ENCODE results near the gene POLR3GL. TPM values are rescaled to one million over a fixed set of nuclear protein-coding genes. Genes with fewer than 3 reads are reported as not detected.

Gene POLR3GL
- total and polyA plus RNA-seq, 2 experiments from 2014 or later = 3.1 to 9.5 TPM

- TF ChIP-seq JUNB (IDR thresholded peaks at IDR 0.05; ENCODE audit: unreplicated experiment) (no peak), EZH2 (IDR thresholded peaks at IDR 0.05; ENCODE audit: low read depth, unreplicated experiment) (no peak), ZNF462 (CRISPR knock-in tag; IDR thresholded peaks at IDR 0.05) (no peak), CTCF (conservative IDR thresholded peaks at IDR 0.05; ENCODE audit: low read depth in 2 of 2) (no peak), CREB1 (CRISPR knock-in tag; IDR thresholded peaks at IDR 0.05; ENCODE audit: low read depth) (no peak), NANOG (IDR thresholded peaks at IDR 0.05; ENCODE audit: borderline replicate concordance) (no peak), EZH2phosphoT487 (IDR thresholded peaks at IDR 0.05; ENCODE audit: unreplicated experiment) (no peak), POLR2AphosphoS5 (IDR thresholded peaks at IDR 0.05; ENCODE audit: low read depth) (no peak), ETS1 (IDR thresholded peaks at IDR 0.05) (no peak), ZNF114 (CRISPR knock-in tag; IDR thresholded peaks at IDR 0.05) (no peak), REST (IDR thresholded peaks at IDR 0.05; ENCODE audit: unreplicated experiment) (no peak), ZNF331 (CRISPR knock-in tag; IDR thresholded peaks at IDR 0.05; ENCODE audit: low read depth) (no peak)
- Mint-ChIP-seq H3K4me1 (no peaks in the 10 kb centered on the region; the same call in 2 of the 3 replicates), H3K27me3 (ENCODE audit: insufficient read depth, low read depth, poor library complexity) (peaks cover 5% of the 10 kb centered on the region), H3K36me3 (ENCODE audit: low read depth) (peaks cover under 1% of the 10 kb centered on the region; the same call in 1 of the 3 replicates), H3K27ac (no peak overlapping the region), H3K4me3 (no peak overlapping the region), H3K9me3 (peaks cover under 1% of the 10 kb centered on the region; the same call in 1 of the 3 replicates)
- Histone ChIP-seq H3K4me1 (ENCODE audit: insufficient read depth) (no peaks in the 10 kb centered on the region; the same call in 1 of the 2 replicates), H4K20me1 (replicated peaks; ENCODE audit: insufficient read depth) (no peaks in the 10 kb centered on the region), H3K27me3 (ENCODE audit: insufficient read depth) (no peaks in the 10 kb centered on the region), H3K79me2 (replicated peaks; ENCODE audit: insufficient read depth) (no peaks in the 10 kb centered on the region), H2AFZ (no peak overlapping the region), H3K4me3 (no peak overlapping the region), H3K9me2 (ENCODE audit: insufficient read depth) (no peaks in the 10 kb centered on the region), H3K27ac (ENCODE audit: low read depth) (no peak overlapping the region), H3K36me3 (ENCODE audit: insufficient read depth) (no peaks in the 10 kb centered on the region), H3F3A (replicated peaks; ENCODE audit: low read depth) (no peaks in the 10 kb centered on the region), H3K4me2 (no peak overlapping the region)
- DNase-seq (ENCODE audit: low spot score) (no peak), ATAC-seq (no peak)
Observed at GRCh38 chr1:145972580-145972979, 8.1 kb downstream of the POLR3GL start.
